Embryonic facial prominence (tissue), 1 donor: ENCODE data around the gene BICRA.
A peak's percentile ranks its signal among the peaks of the same experiment; 100 is the strongest.
"Not testable (repeated sequence)": the region's sequence is repeated elsewhere in the genome, so short reads cannot be mapped to it uniquely, and the experiment has no call there.

ENCODE experiments used
- DNase-seq: peaks from one replicate; pipeline ENCODE4 v3.0.0-alpha.2; 2016; ENCODE audit errors: extremely low spot score

The BICRA gene

GRCh38 chr19:47714339-47714738 lies 105.4 kb downstream of the BICRA start:
- DNase-seq: no peak

GRCh38 chr19:47714855-47715254 lies 105.9 kb downstream of the BICRA start:
- DNase-seq: not testable (repeated sequence)

GRCh38 chr19:47716270-47716937 lies 107.5 kb downstream of the BICRA start:
- DNase-seq: no peak

- not testable (repeated sequence) for DNase-seq
Observed at GRCh38 chr19:47718415-47719046, 109.6 kb downstream of the BICRA start.

- peak; percentile 72 for DNase-seq
Observed at GRCh38 chr19:47719047-47719859, 110.3 kb downstream of the BICRA start.

- no peak for DNase-seq
Observed at GRCh38 chr19:47720669-47721422, 111.9 kb downstream of the BICRA start.

GRCh38 chr19:47723581-47723940 lies 114.6 kb downstream of the BICRA start:
- DNase-seq: no peak

- no peak for DNase-seq
Observed at GRCh38 chr19:47725759-47726401, 116.9 kb downstream of the BICRA start.

- no peak for DNase-seq
Observed at GRCh38 chr19:47726467-47726866, 117.5 kb downstream of the BICRA start.

GRCh38 chr19:47728295-47728694 lies 119.4 kb downstream of the BICRA start:
- DNase-seq: not testable (repeated sequence)

GRCh38 chr19:47729468-47729798 lies 120.5 kb downstream of the BICRA start:
- no peak for DNase-seq

GRCh38 chr19:47729799-47730520 lies 121.0 kb downstream of the BICRA start:
- DNase-seq: no peak

- no peak for DNase-seq
Observed at GRCh38 chr19:47730521-47730889, 121.6 kb downstream of the BICRA start.

GRCh38 chr19:47730910-47731309 lies 122.0 kb downstream of the BICRA start:
- no peak for DNase-seq

GRCh38 chr19:47735131-47735530 lies 126.2 kb downstream of the BICRA start:
- no peak for DNase-seq

GRCh38 chr19:47740866-47741519 lies 132.1 kb downstream of the BICRA start:
- no peak for DNase-seq

- DNase-seq: no peak
Observed at GRCh38 chr19:47741544-47742140, 132.7 kb downstream of the BICRA start.

GRCh38 chr19:47742634-47743033 lies 133.7 kb downstream of the BICRA start:
- DNase-seq: peak; percentile 28

GRCh38 chr19:47745010-47745901 lies 136.3 kb downstream of the BICRA start, which contains the start of gene NOP53:
TSS of gene NOP53 (plus strand) at chr19:47745546. CDS start at chr19:47745560, 14 bp downstream.
- DNase-seq: peak; percentile 97
